Activated T-cell treated with anti-CD3 and anti-CD28 coated beads, Interleukin-2, amount 50 U/mL, for 1 hour (primary cell): ENCODE data around the gene CARF.

Experiments used
- DNase-seq: peaks from one replicate; pipeline ENCODE4 v3.0.0-alpha.2; 2020

The CARF gene

GRCh38 chr2:203021991-203022390, 109.9 kb downstream of the CARF start:
- no peak for DNase-seq

- no peak for DNase-seq
These were observed 110.7 kb downstream of the CARF start for GRCh38 chr2:203022751-203023150.

- DNase-seq, result no peak
These were observed 113.5 kb downstream of the CARF start for GRCh38 chr2:203025592-203025991.

- no peak for DNase-seq
These were observed 118.5 kb downstream of the CARF start for GRCh38 chr2:203030545-203030944.

GRCh38 chr2:203030991-203031390, 118.9 kb downstream of the CARF start:
- no peak for DNase-seq

- no peak for DNase-seq
These were observed 121.3 kb downstream of the CARF start for GRCh38 chr2:203033395-203033794.

- DNase-seq, result no peak
These were observed 123.9 kb downstream of the CARF start for GRCh38 chr2:203035879-203036470.
